GM20000 (cell line): ENCODE measurements around the gene CASP7.

Experiments
- DNase-seq: peaks from one replicate; pipeline ENCODE4 v3.0.0; 2012; ENCODE audit warnings: low spot score
- TF ChIP-seq, protein P1 (sequence below): IDR thresholded peaks from 2 replicates; pipeline ENCODE4 v1.5.1; 2012; ENCODE audit warnings: mild to moderate bottlenecking, control low read depth; ENCODE audit errors: extremely low read depth, missing control alignments

Gene CASP7

DNA sequence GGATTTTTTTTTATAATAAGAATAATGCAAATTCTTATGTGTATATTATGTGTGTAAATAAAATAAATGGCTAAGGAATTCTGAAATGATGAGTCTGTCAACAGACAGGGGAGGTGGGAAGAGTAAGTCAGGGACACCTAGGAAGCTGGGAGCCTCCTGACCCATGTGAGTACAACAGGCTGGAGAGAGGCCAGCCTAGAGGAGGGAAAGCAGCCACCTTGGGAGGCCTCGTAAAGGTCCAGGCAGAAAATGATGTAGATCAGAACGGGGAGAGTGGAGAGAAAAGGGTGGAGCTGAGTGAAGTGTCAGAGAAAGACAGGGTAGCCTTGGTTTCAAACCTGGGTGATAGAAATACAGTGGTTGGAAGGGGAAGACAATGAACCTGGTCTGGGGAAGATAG is 22.8 kb upstream of the CASP7 start:
- TF ChIP-seq, protein P1, sequence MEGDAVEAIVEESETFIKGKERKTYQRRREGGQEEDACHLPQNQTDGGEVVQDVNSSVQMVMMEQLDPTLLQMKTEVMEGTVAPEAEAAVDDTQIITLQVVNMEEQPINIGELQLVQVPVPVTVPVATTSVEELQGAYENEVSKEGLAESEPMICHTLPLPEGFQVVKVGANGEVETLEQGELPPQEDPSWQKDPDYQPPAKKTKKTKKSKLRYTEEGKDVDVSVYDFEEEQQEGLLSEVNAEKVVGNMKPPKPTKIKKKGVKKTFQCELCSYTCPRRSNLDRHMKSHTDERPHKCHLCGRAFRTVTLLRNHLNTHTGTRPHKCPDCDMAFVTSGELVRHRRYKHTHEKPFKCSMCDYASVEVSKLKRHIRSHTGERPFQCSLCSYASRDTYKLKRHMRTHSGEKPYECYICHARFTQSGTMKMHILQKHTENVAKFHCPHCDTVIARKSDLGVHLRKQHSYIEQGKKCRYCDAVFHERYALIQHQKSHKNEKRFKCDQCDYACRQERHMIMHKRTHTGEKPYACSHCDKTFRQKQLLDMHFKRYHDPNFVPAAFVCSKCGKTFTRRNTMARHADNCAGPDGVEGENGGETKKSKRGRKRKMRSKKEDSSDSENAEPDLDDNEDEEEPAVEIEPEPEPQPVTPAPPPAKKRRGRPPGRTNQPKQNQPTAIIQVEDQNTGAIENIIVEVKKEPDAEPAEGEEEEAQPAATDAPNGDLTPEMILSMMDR: no peak
- no peak for DNase-seq

DNA sequence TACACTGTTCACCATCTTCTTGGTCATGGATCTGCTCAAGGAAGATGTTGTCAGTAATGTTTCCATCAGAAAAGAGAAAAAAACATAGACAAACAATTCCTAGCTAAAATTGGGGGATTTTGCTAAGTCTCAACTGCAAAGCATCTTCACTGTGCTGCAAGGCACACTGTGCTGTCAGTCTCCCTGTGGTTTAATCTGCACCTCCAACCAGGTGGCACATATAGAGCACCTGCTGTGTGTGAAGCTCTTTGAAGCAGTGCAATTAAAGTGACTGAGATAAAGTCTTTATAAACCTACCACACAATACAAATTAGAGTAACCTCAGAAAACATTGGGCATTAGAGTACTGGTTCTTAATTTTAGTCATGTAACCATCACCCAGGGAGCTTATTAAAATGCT is 22.2 kb upstream of the CASP7 start:
- TF ChIP-seq, protein P1: no peak
- DNase-seq: no peak

DNA sequence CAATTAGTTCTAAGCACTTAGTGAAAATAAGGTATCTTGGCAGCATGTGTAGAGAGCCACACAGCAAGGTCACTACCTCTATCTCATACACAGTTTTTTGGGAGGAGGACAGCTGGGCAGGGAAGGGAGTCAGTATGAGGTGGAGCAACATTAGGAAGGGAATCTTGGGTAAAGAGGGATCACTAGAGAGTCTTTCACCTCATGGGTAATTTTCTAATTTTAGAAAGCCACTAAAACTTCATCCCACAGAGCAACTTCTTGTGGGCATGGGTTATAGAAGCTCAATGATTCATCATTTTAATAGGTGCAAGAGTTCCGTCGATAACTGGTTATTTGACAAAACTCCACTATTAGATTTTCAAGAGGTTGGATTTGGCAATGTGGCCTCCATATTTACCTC is 18.4 kb upstream of the CASP7 start:
- DNase-seq: no peak
- TF ChIP-seq, protein P1: no peak

DNA sequence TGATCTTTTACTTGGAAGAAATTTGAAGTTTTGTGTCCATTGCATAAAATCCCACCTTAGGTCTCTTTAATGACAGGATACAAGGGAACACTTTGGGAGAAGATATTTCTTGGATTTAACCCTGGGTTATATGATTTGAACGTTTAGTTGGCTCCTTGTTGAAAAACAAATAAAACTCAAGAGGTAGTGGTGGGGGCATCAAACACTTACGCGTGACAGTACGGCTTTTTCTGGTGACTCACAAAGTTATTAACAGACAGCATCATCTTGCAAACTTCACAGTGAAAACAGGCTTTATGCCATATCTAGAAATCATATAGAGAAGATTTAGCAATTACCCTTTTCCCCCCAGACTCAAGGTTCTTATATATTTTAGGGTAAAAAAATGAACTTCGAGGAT is 16.6 kb upstream of the CASP7 start:
- TF ChIP-seq, protein P1: no peak
- no peak for DNase-seq

DNA sequence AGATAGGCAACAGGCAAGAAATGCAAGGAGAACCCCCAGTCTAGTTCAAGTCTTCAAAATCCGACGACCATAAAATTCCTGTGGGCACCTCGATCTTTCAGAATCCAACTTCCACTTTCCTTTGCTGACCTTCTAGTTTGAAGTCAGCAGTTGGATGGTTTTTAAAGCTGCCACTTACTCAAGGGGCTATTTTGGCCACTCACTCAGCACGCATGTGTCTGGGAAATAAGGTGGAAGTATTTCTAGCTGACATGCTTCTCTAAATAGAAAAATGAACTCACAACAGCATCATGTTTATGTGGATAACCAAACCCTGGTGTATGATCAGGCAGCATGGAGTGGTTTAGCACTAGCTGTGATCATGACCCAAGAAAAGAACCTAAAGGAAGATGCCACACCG is 15.8 kb upstream of the CASP7 start, which contains the start of gene NRAP:
Gene NRAP (minus strand): TSS at position 134 of the 400 bp plus-strand sequence. CDS start 159 bp downstream, outside the sequence.
- TF ChIP-seq, protein P1: no peak
- DNase-seq: no peak

DNA sequence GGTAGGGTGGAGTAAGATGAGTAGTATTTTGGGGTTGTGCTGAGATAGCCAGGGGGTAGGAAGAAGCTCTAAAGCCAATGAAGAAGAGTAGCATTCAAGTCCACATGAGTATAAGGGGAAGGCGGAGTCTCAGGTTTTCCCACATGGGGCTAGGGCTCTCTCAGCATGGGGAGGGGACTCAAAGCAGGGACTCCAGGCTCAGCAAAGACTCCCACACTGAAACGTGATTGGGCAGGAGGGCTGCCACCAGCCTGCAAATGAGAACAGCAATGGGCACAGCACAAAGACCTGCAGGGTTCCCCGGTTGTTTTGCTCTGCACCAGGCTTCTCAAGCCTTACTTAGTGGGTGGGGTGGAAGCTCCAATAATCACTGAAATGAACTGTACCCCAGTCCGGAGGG is 14.4 kb upstream of the CASP7 start:
- TF ChIP-seq, protein P1: no peak
- no peak for DNase-seq

DNA sequence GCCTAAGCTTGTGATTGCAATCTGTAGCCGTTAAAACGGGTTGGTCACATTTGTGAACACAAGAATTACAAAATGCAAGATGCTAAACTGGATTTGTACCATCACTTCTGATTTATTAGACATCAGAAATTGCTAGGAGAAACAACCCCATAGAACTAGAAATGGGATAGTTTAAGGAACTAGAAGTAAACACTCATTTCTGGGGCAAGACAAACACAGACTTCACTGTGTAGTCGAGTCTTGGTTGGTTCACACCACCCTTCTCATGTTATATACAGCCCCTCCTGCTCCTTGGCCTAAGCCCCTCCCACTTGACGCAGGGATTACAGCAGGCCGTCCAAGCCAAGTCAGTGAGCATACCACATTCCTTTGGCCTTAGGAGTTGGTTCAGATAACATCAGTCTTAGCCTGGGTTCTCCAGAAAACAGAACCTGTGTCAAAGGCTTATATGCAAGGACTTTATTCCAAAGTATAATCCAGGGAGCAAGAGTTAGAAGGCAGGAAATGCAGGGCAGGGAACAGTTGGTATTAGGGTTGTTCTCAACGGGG is 13.8 kb upstream of the CASP7 start:
- no peak for DNase-seq
- TF ChIP-seq, protein P1: no peak
